ENCODE measurements around the gene CDC42EP1.

Gene CDC42EP1

DNA sequence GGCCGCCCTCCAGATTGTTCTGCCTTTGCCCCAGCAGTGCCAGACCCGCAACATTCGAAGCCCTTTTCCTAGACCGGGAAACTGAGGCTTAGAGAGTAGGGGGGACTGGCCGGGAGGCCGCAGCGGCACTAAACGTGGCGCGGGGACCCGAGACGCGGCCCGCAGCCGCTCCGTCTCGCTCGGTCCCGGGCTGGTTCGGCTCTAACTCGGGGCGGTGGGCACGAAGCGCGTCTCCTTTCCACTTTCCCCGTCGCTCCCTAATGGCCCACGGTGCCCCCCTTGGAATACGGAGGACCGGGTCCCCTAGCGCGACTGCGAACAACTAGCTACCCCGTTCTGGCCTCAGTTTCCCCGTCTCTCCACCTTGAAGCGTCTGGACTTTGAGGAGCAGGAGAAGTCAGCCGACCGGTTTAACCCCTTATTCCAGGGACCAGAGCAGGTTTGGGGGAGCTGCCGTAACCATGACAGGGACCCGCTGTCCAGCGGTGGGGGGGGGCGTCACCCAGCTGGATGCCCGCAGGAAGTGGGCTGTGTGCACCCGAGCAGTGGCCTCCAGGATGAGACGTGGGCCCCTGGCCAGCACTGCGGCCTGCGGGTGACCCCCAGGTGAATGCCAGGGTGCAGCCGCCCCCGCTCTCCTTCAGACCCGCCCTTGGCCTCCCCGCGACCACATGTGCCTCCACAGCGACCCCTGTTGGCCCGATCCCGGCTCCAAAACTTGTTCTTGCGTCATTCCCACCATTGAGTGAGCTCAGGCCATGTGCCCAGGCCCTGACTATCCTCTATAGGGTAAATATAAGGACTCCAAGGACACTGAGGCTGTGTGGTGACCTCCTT lies 1.1 kb downstream of the CDC42EP1 start:
- peak; percentile 77 for DNase-seq

GRCh38 chr22:37562049-37562875 lies 2.0 kb downstream of the CDC42EP1 start:
- DNase-seq = no peak

GRCh38 chr22:37563153-37564081 lies 3.1 kb downstream of the CDC42EP1 start:
- DNase-seq = no peak

GRCh38 chr22:37564111-37564711 lies 3.9 kb downstream of the CDC42EP1 start:
- no peak for DNase-seq

DNA sequence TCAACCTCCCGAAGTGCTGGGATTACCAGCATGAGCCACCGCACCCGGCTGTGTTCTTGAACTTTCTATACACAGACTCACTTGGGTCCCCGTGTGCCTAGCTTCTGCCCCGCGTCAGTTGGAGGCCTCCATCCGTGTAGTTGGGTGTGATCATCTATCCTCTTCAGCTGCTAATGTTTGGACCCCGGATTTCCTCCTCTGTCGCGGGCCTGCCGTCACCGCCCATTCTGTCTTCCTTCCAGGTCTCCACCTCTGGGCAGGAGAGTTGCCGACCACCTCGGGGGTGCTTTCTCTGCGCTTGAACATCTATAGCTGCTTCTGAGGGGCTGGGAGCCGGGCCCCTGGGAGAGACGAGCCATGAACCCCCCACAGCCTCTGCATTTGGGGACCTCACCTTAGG lies 5.5 kb downstream of the CDC42EP1 start:
- DNase-seq = no peak

DNA sequence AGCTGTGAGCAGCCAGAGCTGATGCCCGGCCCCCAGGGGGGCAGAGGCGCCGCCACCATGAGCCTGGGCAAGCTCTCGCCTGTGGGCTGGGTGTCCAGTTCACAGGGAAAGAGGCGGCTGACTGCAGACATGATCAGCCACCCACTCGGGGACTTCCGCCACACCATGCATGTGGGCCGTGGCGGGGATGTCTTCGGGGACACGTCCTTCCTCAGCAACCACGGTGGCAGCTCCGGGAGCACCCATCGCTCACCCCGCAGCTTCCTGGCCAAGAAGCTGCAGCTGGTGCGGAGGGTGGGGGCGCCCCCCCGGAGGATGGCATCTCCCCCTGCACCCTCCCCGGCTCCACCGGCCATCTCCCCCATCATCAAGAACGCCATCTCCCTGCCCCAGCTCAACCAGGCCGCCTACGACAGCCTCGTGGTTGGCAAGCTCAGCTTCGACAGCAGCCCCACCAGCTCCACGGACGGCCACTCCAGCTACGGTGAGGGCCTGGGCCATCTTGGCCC lies 6.1 kb downstream of the CDC42EP1 start:
- no peak for DNase-seq

- peak; percentile 93 for DNase-seq
Observed at GRCh38 chr22:37566903-37567798, 6.9 kb downstream of the CDC42EP1 start.

DNA sequence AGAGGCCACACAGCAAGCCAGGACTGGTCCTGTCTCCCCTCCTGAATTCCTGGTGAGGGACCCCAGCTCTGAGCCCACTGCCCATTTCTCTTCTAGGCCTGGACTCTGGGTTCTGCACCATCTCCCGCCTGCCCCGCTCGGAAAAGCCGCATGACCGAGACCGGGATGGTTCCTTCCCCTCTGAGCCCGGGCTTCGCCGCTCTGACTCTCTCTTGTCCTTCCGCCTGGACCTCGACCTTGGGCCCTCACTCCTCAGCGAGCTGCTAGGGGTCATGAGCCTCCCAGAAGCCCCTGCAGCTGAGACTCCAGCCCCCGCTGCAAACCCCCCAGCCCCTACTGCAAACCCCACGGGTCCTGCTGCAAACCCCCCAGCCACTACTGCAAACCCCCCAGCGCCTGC lies 7.7 kb downstream of the CDC42EP1 start:
- no peak for DNase-seq

DNA sequence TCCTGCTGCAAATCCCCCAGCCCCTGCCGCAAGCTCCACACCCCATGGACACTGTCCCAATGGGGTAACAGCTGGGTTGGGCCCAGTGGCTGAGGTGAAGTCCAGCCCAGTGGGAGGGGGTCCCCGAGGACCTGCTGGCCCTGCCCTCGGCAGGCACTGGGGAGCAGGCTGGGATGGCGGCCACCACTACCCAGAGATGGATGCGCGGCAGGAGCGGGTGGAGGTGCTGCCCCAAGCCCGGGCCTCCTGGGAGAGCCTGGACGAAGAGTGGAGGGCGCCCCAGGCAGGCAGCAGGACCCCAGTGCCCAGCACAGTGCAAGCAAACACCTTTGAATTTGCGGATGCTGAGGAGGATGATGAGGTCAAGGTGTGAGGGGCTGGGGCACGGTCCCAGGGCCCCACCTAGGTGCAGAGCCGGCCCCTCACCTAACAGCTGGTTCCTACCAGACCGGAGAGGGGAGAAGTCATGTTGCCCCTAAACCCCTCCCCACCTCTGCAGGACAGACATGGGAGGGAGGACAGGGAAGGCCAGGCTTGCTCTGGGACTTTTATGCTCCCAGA lies 8.2 kb downstream of the CDC42EP1 start:
- DNase-seq = no peak

DNA sequence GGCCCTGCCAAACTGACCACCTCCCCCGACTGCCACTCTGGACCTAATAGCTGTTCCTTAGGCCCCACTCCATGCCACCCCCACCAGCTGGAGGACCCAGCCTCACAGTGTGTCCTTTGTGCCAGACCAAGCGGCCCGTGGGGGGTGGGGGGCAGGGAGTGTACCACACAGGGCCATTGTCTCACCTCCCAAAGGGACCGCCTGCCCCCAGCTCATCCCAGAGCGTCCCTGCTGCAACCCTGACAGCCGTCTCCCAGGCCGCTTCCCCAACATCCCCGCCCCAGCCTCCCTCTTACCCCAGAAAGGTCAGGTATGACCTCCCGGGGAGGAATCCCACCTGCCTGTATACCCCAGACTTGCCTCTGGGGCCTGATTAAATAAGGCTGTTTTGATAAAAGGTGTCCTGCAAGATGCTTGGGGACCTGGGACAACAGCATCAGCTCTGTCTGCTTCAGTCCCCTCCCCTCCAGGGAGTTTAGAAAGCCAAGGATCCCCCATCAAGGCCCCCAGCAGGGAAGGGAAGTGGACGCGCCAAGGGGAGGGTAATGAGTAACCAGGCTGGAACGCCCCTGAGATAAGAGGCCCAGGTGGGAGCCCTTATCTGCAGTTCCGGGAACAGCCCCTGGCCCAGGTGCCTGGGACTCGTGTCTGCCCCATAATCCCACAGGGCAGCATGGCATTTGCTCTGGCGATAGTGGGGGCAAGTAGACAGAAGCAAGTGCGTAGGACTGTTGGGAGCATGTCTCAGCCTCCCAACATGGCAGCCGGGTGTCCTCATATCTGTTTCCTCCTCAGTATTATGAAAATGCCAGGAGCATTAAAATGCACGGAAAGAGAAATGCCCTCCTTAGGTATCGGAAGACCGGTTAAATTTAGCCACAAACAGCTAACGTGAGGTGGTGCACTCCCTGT lies 9.0 kb downstream of the CDC42EP1 start:
- DNase-seq = no peak

DNA sequence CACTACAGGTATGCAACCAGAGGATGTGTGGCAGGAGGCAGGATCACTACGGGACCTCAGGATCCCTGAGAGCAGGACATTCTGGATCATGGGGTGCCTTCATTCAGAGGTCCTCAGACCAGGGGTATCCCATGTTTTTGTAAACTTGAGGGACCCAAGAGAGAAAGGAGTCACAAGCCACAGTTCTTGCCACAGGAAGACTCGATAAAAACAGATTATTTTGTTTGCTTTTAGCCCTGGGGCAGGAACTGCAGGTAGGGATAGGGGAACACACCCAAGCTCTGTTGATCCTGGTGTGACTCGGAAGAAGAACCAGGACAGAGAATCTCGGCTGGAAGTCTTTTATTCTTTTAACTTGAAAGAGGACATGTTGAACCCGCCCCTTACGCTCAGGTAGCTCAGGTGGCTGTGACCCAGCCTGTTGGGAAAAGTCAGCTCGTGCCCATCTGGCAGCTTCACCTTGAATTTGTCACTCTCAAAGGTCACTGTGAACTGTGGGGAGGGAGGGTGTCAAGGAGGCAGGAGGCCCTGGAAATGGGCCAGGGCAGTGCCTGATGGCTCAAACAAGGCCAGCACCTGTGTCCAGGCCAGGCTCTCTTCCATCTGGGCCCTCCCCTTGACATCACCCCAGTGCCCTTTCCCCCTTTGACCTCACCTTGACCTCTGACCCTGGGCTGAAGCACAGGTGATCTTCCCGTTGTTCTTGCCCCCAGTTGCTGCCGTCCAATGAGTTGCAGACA lies 9.8 kb downstream of the CDC42EP1 start:
- peak; percentile 77 for DNase-seq

GRCh38 chr22:37570661-37570976 lies 10.3 kb downstream of the CDC42EP1 start:
- DNase-seq = no peak

DNA sequence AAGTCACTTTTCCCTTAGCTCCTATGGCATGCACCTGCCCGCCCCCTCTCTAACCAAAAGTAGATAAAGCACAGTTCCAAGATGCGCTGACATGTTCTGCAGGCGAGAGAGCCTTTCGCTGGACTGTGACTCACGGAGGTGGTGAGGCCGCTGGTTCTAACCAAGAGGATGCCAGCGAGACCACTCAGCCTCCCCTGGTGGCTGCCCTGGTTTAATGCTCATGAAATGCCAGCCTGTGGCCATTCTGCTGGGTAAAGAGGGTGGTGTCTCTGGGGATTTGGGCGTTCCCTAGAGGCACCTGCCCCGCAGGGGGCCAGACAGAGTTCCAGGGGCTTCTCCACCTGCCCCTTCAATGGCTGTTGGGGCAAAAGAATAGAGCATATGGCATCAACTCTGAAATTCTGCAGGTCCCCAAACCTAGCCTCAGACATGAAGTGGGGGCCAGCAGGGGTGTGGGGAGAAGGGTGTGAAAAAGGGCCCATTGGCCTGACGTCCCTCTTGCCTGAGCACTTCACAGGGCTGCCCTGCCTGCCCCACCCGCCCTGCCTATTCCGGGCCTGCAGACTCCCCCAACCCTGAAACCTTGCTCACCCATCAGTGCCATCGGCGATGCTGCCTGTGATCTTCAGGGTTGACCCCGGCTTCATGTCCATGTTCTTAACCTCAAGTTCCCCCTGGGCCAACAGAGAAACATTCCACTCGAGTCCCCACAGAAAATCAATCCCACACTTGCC lies 11.1 kb downstream of the CDC42EP1 start:
- peak; percentile 37 for DNase-seq

GRCh38 chr22:37571992-37572373 lies 11.7 kb downstream of the CDC42EP1 start:
- DNase-seq = no peak

DNA sequence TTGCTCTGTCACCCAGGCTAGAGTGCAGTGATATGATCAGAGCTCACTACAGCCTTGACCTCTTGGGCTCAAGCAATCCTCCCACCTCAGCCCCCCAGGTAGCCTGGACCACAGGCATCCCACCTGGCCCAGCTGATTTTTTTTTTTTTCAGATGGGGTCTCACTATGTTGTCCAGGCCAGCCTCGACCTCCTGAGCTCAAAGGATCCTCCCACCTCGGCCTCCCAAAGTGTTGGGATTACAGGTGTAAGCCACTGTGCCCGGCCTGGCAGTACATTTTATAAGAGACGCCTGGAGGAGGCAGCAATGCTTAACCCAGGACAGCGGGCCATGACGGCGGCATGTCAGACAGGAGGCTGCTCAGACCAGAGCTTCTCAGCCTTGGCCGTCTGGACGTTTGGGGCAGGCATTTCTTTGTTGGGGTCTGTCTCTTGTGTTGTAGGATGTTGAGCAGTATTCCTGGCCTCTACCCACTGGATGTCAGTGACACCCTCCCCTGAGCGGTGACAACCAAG lies 15.3 kb downstream of the CDC42EP1 start:
- no peak for DNase-seq

DNA sequence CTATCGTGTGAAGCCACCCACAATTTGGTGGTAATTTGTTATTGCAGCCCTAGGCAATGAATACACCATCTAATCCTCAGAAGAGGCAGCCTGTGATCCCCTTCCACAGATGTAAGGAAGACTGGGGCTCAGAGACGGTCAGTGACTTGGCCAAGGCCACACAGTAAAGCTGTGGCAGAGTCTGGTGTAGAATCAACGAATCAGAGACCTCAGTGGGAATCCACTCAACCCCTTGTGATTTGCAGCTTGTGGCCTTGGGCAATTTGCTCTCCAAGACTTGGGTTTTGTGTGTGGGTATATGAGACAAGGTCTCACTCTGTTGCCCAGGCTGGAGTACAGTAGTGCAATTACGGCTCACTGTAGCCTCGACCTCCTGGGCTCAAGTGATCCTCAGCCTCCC lies 17.7 kb downstream of the CDC42EP1 start:
- no peak for DNase-seq

GRCh38 chr22:37581504-37581903 lies 21.2 kb downstream of the CDC42EP1 start:
- no peak for DNase-seq

GRCh38 chr22:37582526-37582925 lies 22.2 kb downstream of the CDC42EP1 start:
- no peak for DNase-seq
